ENCODE data around the gene SLIT3.

The SLIT3 gene

DNA sequence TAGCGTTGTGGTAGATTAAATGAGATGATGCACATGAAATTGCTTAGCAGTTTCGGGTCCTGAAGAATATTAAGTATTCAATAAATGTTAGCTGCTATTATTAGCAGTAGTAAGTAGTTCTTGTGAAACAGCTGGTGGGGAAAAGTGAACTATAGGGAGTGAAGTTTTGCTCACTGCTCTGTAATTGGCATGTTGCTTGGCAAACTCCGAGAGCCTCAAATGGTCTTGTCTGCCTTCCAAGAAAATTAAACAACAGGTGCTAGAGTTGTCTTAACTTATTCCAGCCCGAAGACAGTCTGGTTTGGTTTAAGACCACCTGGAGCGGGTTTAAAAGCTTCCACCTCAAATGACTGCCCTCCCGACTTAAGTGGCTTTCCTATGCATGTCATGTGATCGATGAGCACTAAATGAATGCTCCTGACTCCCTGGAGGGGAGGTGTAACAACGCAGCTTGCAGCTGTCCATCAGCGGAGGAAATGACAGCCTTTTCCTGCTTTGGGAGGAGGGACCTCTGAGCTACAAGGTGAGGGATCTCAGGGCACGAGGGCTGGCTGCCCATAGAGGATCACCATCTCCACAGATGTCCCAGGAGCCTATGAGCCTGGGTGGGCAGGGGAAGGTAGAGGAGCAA, 518.9 kb downstream of the SLIT3 start:
- DNase-seq, result peak; percentile 86

- DNase-seq, result no peak
These were observed 520.1 kb downstream of the SLIT3 start for GRCh38 chr5:168780888-168781287.

DNA sequence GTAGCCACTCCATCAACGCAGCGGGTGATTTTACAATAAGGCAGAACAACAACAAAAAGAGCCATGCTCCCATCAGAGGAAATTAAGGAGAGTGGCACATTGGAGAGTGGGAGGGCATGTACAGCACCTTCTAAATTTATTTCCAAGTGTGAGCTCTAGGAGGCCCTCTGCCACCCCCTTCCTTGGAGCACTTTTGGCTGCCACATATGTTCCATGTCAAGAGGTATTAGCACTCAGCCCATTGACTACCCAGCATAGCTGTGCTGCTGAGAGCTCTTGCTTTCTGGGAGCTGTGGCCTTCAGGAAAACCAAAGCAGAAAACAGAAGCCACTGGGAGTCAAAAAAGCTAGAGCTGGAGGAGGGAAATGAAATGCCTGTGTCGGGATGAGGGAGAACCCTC, 521.6 kb downstream of the SLIT3 start:
- no peak for DNase-seq

DNA sequence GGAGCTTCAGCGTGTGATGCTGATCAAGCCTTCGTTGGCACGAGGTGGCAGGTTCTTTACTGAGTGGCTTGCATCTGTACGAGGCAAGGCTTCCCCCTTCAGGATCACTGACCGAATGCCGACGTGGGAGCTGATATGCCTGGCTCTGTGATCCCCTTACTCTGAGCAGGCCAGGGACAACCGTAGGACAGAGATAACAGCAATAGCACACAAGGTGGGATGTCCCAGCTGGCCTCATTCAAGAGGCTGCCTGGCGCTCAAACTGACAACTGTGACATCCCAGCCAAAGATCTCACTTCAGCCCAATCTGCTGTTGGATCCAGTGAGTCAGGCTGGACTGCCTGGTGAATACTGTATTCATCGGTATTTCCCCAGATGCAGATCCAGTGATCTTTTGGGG, 522.4 kb downstream of the SLIT3 start:
- no peak for DNase-seq

DNA sequence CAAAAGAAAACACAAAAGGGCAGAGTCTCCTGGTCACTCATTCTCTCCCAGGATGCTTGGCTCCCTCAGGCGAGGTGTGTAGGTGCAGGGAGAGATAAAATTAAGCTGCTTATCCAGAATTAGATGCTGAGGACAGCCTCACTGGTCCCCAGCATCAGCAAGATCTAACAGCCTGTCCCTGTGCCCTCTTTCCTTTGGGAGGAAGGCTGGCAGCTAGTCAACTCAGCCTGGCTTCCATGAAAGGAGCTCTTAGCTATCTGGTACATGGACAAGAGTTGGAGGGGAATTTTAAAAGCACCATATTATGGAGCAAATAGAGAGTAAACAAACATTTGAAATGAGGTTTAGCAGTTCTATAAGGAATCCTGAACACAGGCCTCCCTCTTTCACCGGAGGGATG, 523.3 kb downstream of the SLIT3 start:
- no peak for DNase-seq

DNA sequence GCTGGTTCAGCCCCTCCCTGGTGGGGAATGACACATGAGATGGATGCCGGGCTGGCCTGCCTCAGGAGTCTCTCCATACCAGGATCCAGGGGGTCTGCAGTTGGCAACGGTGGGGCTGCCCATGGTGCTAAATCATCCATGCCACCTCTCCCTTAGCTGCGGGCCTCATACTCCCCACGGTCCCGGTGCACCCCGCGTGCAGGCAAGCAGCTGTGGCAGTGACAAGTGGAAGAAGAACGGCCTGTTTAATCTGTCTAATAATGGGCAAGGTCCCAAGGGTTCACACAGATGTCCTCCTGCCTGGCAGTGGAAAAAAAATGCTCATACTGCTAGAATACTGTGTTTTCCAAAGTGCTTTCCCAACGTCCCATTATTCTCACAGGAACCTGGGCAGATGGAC, 524.9 kb downstream of the SLIT3 start:
- DNase-seq, result no peak

DNA sequence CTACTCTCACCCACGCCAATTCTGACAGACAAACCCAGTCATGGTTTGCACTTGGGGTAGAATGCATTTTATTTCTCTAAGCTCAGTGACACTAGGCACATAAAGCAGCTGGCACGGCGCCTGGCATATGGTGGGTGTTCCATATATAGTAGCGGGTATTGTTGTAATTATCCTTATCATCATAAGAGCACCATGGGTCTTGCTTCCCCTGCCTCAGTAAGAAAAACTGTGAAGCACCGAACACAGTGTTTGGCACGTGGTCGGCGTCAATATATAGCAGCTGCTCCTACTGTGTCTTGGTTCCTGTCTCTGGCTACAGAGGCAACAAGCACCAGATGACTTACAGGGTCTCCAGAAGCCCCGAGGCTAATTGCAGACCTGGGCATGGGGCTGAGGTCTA, 527.7 kb downstream of the SLIT3 start:
- peak; percentile 25 for DNase-seq

GRCh38 chr5:168772316-168772961, 528.5 kb downstream of the SLIT3 start:
- DNase-seq, result no peak

DNA sequence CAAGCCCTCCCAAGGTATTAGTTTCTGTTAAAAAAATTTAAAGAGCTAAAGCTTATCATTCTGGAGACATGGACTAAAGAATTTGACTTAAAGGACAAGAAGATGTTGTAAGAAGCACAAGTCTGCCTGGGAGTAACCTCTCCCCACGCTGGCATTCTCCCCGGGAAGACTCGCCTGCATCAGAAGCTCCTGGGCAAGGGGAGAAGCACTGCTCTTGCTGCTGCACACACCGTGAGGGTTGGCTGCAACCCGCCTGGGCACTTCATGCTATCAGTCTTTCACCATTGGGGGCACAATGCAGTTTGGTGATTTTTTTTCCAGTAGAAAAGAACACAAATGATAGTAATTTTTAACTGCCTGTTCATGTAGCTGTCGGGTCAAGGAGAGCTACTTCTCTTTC, 529.3 kb downstream of the SLIT3 start:
- DNase-seq, result no peak

DNA sequence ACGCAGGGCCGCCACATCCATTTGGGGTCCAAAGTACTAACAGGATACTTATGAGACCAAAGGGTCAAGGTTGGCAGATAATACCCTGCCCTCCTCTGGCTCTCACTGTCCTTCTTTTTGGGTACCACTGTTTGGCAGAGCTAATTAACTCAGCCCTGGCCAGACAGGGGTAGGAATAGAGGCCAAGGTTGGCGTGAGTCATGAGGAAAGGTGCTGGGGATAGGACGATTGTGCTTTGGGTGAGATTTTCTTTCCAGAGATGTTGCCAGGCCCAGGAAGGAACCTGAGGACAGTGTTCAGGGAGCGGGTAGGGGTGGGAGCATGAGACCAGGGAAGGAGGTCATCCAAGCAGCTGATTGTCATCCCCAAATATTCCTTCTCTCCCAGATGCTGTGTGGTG, 529.9 kb downstream of the SLIT3 start:
- no peak for DNase-seq

DNA sequence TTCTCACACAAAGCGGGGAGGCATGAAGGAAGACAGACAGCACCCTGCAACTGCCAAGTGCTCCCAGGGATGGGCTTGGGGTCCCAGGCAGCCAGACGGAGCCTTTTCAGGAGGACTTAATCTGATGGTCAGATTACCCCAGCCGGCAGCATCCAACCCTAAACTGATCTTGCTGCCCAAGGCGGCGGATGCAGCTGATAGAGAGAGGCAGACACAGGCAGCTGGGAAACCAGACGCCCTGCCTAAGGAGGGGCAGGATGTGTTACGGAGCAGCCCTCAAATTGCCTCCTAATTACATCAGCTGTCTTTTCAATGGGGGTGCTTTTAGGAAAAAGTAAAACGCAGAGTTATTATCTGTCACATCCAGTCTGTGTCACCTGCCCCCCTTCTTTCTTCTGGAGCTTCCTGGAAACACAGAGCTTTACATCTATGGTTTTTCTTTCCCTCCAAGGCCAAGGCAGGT, 530.9 kb downstream of the SLIT3 start:
- DNase-seq, result no peak

GRCh38 chr5:168768172-168768571, 532.8 kb downstream of the SLIT3 start:
- DNase-seq, result no peak

- peak; percentile 55 for DNase-seq
These were observed 534.6 kb downstream of the SLIT3 start for GRCh38 chr5:168766426-168766700.

DNA sequence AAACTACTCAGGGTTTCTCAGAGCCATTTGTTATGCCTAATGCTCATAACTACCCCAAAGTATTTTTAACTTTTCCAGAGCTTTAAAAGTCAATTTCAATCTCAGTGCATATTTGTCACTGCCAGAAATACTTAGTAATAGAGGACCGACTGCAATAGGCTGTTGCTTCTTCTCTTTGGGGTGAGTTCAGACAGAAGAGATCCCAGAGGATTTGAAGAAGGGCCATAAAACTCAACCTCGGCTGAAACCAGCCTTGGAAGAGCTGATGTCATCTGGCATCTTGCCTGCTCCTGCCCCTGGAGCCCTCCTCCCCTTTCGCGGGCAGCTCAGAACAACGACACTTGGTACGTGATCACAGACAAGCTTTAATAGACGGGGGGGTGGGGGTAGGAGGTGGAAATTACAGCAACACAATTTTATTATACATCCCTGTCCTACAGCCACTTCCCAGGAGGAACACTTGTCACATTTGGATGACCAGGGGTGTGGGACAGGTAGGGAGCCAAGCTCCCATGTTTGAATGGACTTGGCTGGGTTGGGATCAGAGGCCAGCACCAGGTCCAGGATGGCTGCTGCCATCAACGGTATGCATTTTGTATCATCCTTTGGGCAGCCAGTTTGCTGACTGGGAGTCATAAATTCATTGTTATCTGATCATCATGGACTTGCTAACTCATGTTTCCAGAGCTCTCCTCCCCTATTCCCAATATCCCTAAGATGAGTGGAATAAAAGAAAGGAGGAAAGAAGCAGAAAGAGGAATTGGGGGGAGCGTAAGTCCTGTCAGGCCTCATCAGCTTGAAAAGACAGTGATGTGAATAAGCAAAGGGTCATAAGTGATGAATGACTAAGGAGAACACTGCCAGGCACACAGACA, 535.2 kb downstream of the SLIT3 start:
- DNase-seq, result peak; percentile 50

GRCh38 chr5:168765086-168765550, 535.8 kb downstream of the SLIT3 start:
- no peak for DNase-seq

- DNase-seq, result no peak
These were observed 544.2 kb downstream of the SLIT3 start for GRCh38 chr5:168756453-168757391.

DNA sequence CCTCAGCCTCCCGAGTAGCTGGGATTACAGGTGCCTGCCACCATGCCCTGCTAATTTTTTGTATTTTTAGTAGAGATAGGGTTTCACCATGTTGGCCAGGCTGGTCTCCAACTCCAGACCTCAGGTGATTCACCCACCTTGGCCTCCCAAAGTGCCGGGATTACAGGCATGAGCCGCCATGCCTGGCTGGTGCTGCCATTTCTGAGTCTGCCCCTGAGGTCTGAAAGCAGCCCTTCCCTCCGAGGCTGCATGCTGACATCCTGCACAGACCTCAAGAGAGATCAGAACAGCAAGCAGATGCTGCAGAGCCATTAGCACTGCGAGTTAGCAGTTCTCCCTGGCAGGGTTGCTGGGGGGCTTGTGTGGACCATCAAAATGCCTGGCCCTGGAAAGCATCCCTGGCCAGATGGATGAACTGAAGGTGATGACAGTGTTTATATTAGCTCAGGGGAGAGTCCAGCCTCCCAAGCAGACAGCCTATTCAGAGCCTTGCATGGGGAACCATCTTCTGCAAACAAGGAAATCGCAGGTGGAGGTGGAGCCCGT, 545.3 kb downstream of the SLIT3 start:
- DNase-seq, result no peak

- no peak for DNase-seq
These were observed 547.2 kb downstream of the SLIT3 start for GRCh38 chr5:168753691-168754254.

DNA sequence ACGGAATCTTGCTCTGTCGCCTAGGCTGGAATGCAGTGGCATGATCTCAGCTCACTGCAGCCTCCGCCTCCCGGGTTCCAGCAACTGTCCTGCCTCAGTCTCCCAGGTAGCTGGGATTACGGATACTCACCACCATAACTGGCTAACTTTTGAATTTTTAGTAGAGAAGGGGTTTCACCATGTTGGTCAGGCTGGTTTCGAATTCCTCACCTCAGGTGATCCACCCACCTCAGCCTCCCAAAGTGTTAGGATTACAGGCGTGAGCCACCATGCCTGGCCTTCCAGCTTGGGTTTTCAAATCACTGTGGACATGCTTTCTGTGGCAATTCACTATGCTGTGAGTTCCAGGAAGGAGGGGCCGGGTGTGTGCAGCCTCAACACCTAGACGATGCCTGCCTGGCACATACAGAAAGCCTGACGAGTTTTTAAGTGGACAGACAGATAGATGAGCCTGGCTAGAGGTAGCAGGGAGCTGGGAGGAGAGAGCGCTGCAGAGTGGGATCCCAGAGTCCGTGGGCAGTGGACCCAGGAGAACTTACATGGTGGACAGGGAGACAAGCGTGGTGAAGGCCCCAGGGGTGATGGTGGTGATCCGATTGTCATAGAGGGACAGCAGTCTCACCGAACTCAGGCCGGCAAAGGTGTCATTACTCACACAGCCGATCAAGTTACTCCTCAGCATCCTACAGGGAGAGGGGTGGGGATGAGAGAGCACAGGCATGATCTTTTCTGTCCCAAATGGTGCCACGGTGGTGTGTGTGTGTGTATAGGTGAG, 548.3 kb downstream of the SLIT3 start:
- DNase-seq, result no peak

GRCh38 chr5:168752012-168752411, 548.9 kb downstream of the SLIT3 start:
- DNase-seq, result no peak

- no peak for DNase-seq
These were observed 550.0 kb downstream of the SLIT3 start for GRCh38 chr5:168750926-168751325.

Data from DMS 273 treated with DMSO at 0.1 percent for 48 hours (cell line).